GM10847 (cell line): ENCODE measurements around the gene CDC73.

Experiments used
- POLR2A ChIP-seq: IDR thresholded peaks from 2 replicates; pipeline ENCODE4 v1.6.1; 2011; ENCODE audit not compliant: insufficient read length; ENCODE audit errors: extremely low read depth

The CDC73 gene

DNA sequence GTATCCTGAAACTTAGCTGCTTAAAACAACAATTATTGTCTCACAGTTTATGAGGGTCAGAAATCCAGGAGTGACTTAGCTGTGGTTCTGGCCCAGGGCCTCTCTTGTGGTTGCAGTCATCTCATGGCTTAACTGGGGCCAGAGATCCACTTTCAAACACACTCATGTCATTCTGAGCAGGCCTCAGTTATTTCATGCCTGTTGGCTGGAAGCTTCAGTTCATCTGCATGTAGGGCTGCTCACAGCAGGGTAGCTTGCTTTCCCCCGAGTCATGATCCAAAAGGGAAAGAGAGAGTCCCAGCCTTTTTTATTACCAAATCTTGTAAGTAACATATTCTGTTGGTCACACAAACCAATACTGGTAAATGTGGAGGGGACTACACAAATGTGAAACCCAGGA lies 161.2 kb downstream of the CDC73 start:
- TF ChIP-seq POLR2A = no peak

GRCh38 chr1:193284219-193284618 lies 162.4 kb downstream of the CDC73 start:
- TF ChIP-seq POLR2A = no peak

- no peak for TF ChIP-seq POLR2A
These were observed 163.8 kb downstream of the CDC73 start for GRCh38 chr1:193285641-193286040.

DNA sequence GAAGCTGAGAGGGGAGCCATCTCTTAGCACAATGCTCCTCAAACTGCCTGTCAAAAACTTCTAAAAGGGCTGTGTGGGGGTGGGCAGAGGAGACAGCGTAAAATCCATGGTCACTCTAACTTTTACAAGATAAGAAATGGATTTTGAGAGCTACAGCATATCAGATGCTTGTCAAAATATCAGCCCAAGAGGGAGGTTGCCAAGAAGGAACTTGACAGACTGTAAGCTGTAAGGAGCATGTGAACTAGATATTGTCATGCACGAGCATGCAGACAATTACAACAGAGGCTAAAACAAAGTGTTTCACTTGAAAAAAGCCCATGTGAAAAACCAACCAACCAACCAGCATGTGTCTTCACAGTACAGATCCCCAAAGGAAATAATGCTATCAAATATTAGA lies 171.9 kb downstream of the CDC73 start:
- no peak for TF ChIP-seq POLR2A

DNA sequence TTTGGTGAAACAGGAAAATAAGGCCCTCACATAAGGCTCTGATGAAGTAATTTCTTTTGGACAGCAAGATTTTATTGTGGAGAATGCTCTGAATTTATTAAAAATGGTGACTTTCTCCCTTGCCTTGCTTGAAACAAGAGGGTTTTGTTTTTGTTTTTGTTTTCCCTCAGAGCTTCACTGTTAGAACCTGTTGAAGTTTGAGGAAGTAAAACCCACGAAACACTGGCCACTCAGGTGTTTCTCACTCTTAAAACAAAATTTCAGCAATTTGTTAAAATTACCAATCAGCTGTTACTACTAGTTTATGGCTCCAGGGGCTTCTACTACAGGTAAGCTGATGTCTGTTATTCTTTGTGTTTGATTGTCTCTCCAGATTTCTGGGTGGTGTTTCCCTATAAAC lies 177.2 kb downstream of the CDC73 start:
- TF ChIP-seq POLR2A = no peak

DNA sequence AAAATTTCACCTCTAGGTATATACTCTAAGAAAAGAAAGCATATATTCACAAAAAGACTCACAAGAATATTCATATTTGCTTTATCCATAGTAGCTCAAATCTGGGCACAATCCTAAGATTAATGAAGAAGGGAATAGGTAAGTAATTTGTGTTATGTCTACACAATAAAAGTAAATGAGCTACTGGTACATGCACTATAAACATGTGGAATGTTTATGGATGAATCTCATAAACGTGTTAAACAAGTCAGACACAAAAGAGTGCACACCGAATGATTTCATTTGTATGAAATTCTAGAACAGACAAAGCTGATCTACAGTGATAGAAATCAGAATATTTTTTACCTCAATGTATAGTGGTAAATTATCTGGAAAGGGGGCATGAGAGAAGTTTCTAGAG lies 179.9 kb downstream of the CDC73 start:
- TF ChIP-seq POLR2A = no peak

GRCh38 chr1:193303849-193304248 lies 182.0 kb downstream of the CDC73 start:
- TF ChIP-seq POLR2A = no peak
